Thyroid gland (tissue), 4 donors: ENCODE results near the gene NISCH. TPM values are rescaled to one million over a fixed set of nuclear protein-coding genes. Genes with fewer than 3 reads are reported as not detected.

Experiments
- DNase-seq, 2 donors: peaks; one replicate each; pipeline ENCODE4 v3.0.0-alpha.2; 2019
- H3K27ac ChIP-seq, 3 donors: fragments of 200-600 bp; sonication (generic); 1 replicate in 2 of 3; 2 replicates in 1 of 3; pipeline ENCODE4 v1.5.1; 2016 to 2019; ENCODE audit warnings: mild to moderate bottlenecking in 1 of 3, moderate library complexity in 1 of 3
- H3K27me3 ChIP-seq: fragments of 200-600 bp; sonication (generic); one replicate; pipeline ENCODE4 v1.5.1; 2019
- H3K36me3 ChIP-seq, 2 donors: fragments of 200-600 bp; sonication (generic); one replicate each; pipeline ENCODE4 v1.5.1; 2016 to 2019
- H3K4me1 ChIP-seq, 2 donors: fragments of 200-600 bp; sonication (generic); one replicate each; pipeline ENCODE4 v1.5.1; 2017 to 2019
- H3K4me3 ChIP-seq, 3 donors: fragments of 200-600 bp; sonication (generic); replicated peaks in 1 of 3; 1 replicate in 2 of 3; 2 replicates in 1 of 3; pipeline ENCODE4 v1.5.1; 2016; ENCODE audit warnings: mild to moderate bottlenecking in 1 of 3
- H3K9me3 ChIP-seq: fragments of 200-600 bp; sonication (generic); one replicate; pipeline ENCODE4 v1.5.1; 2017
- POLR2A ChIP-seq, 2 donors: fragments of 450-650 bp; IDR thresholded peaks; one replicate each; pipeline ENCODE4 v1.6.1; 2017; ENCODE audit warnings: antibody characterized with exemption in 2 of 2, mild to moderate bottlenecking in 2 of 2, moderate library complexity in 1 of 2
- WGBS, 2 donors: methylation state at CpG; one replicate each; pipeline ENCODE4 v1.1.5; 2017; 5-methylcytosine and 5-hydroxymethylcytosine counted together
- intact Hi-C: fragments of 100-400 bp; cut with DNase I; formaldehyde crosslinking; loops from one replicate; pipeline ENCODE4 v1.15.1; 2023
- total RNA-seq, 4 donors: library from RNA; depleted of rRNA; stranded (reverse); fragments of >200 nt; gene quantifications; one replicate each; pipeline ENCODE4 v1.2.3, GENCODE V29; 2016
- TF ChIP-seq, protein P1 (sequence below), 6 experiments: fragments of 200-600 bp in 3 of 6; fragments of 450-650 bp in 3 of 6; sonication (generic) in 3 of 6; IDR thresholded peaks; one replicate each; pipeline ENCODE4 v1.5.1; 2016 to 2019; ENCODE audit warnings: antibody characterized with exemption in 6 of 6, mild to moderate bottlenecking in 2 of 6, inconsistent platforms in 1 of 6, moderate library complexity in 1 of 6

NISCH gene
- total RNA-seq, 4 donors from 2014 or later, result 71.8 to 88.2 (median 86.2) TPM

DNA sequence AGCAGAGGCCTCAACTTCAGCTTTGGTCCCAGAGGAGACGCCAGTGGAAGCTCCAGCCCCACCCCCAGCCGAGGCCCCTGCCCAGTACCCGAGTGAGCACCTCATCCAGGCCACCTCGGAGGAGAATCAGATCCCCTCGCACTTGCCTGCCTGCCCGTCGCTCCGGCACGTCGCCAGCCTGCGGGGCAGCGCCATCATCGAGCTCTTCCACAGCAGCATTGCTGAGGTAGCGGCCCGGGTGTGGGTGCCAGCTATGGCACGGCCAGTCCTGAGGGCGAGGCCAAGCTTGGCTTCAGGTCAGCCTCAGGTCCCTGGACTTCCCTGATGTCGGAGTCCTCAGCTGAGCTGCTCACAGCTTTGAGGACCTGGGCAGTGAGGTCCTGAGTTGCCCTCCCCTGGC lies 34.0 kb downstream of the NISCH start:
- intact Hi-C loops, result no loop called here

DNA sequence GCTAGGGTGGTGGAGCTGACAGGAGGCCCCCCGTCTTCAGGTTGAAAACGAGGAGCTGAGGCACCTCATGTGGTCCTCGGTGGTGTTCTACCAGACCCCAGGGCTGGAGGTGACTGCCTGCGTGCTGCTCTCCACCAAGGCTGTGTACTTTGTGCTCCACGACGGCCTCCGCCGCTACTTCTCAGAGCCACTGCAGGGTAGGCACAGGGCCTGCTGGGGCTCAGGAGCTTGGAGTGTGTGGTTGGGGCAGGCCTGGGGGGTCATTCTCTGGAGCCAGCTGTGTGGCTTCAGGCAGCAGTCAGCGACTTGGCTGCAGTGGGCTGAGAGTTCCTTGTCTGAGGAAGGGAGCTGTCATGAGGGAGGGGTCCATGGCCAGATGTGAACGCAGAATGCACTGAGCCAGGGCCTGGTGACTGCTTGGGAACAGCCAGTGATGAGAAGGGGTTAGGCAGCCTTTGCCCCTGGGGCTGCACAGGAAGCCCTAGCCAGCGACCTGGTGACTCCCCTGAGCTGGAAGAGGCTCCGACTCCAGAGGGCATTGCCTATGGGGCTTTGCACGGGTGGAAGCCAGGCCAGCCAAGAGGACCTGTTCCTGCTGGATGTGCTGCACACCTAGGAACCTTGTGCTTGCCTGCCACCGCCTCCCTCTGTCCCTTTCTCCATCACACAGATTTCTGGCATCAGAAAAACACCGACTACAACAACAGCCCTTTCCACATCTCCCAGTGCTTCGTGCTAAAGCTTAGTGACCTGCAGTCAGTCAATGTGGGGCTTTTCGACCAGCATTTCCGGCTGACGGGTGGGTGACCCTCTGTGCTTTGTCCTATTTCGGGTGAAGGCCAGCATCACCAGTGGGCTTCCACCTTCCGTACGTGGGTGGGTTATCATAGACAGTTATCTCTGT lies 34.9 kb downstream of the NISCH start:
- WGBS, 2 donors, result 82 to 92% methylated on average over 18 to 22 of the region's 22 CpGs
- H3K4me3 ChIP-seq, result no peak overlapping the region

More for the DNA sequence above, 34.0 kb downstream of the NISCH start:
- H3K27me3 ChIP-seq, result no peaks in the 10 kb centered on the region
- WGBS, 2 donors, result 97 to 98% methylated on average over 13 to 14 of the region's 18 CpGs
- H3K4me3 ChIP-seq, result no peak overlapping the region
- H3K36me3 ChIP-seq, result peaks cover 47 to 68% of the 10 kb centered on the region in 2 donors
- no peak overlapping the region for H3K27ac ChIP-seq
- H3K9me3 ChIP-seq, result no peaks in the 10 kb centered on the region
- no peak for DNase-seq
- H3K4me1 ChIP-seq, result peaks cover 5 to 36% of the 10 kb centered on the region in 2 donors
- no peak for TF ChIP-seq POLR2A (IDR thresholded peaks at IDR 0.05)
- TF ChIP-seq, protein P1, sequence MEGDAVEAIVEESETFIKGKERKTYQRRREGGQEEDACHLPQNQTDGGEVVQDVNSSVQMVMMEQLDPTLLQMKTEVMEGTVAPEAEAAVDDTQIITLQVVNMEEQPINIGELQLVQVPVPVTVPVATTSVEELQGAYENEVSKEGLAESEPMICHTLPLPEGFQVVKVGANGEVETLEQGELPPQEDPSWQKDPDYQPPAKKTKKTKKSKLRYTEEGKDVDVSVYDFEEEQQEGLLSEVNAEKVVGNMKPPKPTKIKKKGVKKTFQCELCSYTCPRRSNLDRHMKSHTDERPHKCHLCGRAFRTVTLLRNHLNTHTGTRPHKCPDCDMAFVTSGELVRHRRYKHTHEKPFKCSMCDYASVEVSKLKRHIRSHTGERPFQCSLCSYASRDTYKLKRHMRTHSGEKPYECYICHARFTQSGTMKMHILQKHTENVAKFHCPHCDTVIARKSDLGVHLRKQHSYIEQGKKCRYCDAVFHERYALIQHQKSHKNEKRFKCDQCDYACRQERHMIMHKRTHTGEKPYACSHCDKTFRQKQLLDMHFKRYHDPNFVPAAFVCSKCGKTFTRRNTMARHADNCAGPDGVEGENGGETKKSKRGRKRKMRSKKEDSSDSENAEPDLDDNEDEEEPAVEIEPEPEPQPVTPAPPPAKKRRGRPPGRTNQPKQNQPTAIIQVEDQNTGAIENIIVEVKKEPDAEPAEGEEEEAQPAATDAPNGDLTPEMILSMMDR (IDR thresholded peaks at IDR 0.05), result no peak

DNA sequence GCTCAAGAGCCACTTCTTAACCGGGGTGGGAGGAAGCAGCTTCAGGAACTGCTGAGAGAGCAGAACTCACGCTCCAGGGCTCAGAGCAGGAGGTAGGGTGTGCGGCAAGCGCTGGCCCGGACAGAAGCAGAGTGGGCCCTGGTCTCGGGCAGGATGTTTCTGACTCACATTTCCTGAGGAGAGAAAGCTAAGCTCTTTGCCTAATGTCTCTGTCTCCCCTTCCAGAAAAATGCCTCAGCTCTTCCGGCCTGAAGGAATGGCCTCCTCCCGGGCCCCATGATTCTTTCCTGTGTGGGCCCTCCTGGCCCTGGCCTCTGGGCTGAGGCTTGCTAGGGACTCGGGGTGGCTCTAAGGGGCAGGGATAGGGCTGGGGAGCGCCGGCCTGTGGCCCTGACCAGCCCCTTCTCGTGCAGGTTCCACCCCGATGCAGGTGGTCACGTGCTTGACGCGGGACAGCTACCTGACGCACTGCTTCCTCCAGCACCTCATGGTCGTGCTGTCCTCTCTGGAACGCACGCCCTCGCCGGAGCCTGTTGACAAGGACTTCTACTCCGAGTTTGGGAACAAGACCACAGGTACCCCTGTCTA lies 35.6 kb downstream of the NISCH start:
- H3K27ac ChIP-seq, result peak overlapping the region; percentile 15 to 56 (median 50)
- intact Hi-C loops, result no loop called here
- peaks cover 47 to 60% of the 10 kb centered on the region in 2 donors for H3K36me3 ChIP-seq
- no peaks in the 10 kb centered on the region for H3K9me3 ChIP-seq
- no peaks in the 10 kb centered on the region for H3K27me3 ChIP-seq
- no peak for DNase-seq
- H3K4me3 ChIP-seq, result no peak overlapping the region
- WGBS, 2 donors, result 79 to 84% methylated on average over 21 of the region's 23 CpGs
- TF ChIP-seq POLR2A (IDR thresholded peaks at IDR 0.05), result no peak
- TF ChIP-seq, protein P1 (IDR thresholded peaks at IDR 0.05), result no peak
- peaks cover 6 to 40% of the 10 kb centered on the region in 2 donors for H3K4me1 ChIP-seq

More for the DNA sequence above, 34.9 kb downstream of the NISCH start:
- no peak for DNase-seq
- intact Hi-C loops, result no loop called here
- Histone ChIP-seq H3K27ac (peak overlapping the region in 1 of 3 donors; percentile 50), H3K4me1 (peaks cover 6 to 40% of the 10 kb centered on the region in 2 donors), H3K36me3 (peaks cover 47 to 68% of the 10 kb centered on the region in 2 donors), H3K9me3 (no peaks in the 10 kb centered on the region), H3K27me3 (no peaks in the 10 kb centered on the region)
- TF ChIP-seq, protein P1 (IDR thresholded peaks at IDR 0.05), result no peak
- TF ChIP-seq POLR2A (IDR thresholded peaks at IDR 0.05), result no peak

DNA sequence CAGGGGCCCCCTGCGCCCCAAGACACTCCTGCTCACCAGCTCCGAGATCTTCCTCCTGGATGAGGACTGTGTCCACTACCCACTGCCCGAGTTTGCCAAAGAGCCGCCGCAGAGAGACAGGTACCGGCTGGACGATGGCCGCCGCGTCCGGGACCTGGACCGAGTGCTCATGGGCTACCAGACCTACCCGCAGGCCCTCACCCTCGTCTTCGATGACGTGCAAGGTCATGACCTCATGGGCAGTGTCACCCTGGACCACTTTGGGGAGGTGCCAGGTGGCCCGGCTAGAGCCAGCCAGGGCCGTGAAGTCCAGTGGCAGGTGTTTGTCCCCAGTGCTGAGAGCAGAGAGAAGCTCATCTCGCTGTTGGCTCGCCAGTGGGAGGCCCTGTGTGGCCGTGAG lies 36.7 kb downstream of the NISCH start:
- peaks cover 6 to 40% of the 10 kb centered on the region in 2 donors for H3K4me1 ChIP-seq
- no peaks in the 10 kb centered on the region for H3K27me3 ChIP-seq
- H3K27ac ChIP-seq, result no peak overlapping the region
- H3K36me3 ChIP-seq, result peaks cover 47 to 52% of the 10 kb centered on the region in 2 donors
- no peak overlapping the region for H3K4me3 ChIP-seq
- 97 to 100% methylated on average over 1 to 10 of the region's 21 CpGs for WGBS, 2 donors
- DNase-seq, result no peak
- TF ChIP-seq, protein P1 (IDR thresholded peaks at IDR 0.05), result no peak
- no peak for TF ChIP-seq POLR2A (IDR thresholded peaks at IDR 0.05)
- intact Hi-C loops, result no loop called here
- H3K9me3 ChIP-seq, result no peaks in the 10 kb centered on the region
